Neural cell (in vitro differentiated cells): ENCODE measurements around the gene PRPS1L1. TPM values are rescaled to one million over a fixed set of nuclear protein-coding genes. Genes with fewer than 3 reads are reported as not detected.

ENCODE experiments used
- H2AFZ ChIP-seq: fragments of 200-600, 300-800 bp; sonication (generic), shearing (Covaris generic); 2 replicates; pipeline ENCODE4 v1.6.0; 2014; ENCODE audit warnings: low read depth, mild to moderate bottlenecking, antibody characterized with exemption, low read length, moderate library complexity
- H3F3A ChIP-seq: fragments of 200-600 bp; shearing (Covaris generic); 2 replicates; pipeline ENCODE4 v1.6.1; 2016; ENCODE audit warnings: mild to moderate bottlenecking, moderate library complexity, mixed read lengths, antibody characterized with exemption, low read length; ENCODE audit not compliant: insufficient read depth, poor library complexity, severe bottlenecking
- H3K27ac ChIP-seq: fragments of 200-600, 300-800 bp; sonication (generic), shearing (Covaris generic); 2 replicates; pipeline ENCODE4 v1.5.1; 2014; ENCODE audit warnings: mild to moderate bottlenecking, low read length, moderate library complexity
- H3K27me3 ChIP-seq: fragments of 300-800, 200-600 bp; sonication (generic), shearing (Covaris generic); 2 replicates; pipeline ENCODE4 v1.6.0; 2014; ENCODE audit warnings: mild to moderate bottlenecking, low read depth, low read length, moderate library complexity; ENCODE audit not compliant: insufficient read depth
- H3K36me3 ChIP-seq: fragments of 300-800, 200-600 bp; sonication (generic), shearing (Covaris generic); 2 replicates; pipeline ENCODE4 v1.5.1; 2014; ENCODE audit warnings: mild to moderate bottlenecking, antibody characterized with exemption, low read length, moderate library complexity; ENCODE audit not compliant: insufficient read depth
- H3K4me2 ChIP-seq: fragments of 300-800, 200-600 bp; sonication (generic), shearing (Covaris generic); 2 replicates; pipeline ENCODE4 v1.6.0; 2014; ENCODE audit warnings: mild to moderate bottlenecking, low read length
- H3K4me3 ChIP-seq: fragments of 300-800, 200-600 bp; sonication (generic), shearing (Covaris generic); 2 replicates; pipeline ENCODE4 v1.5.1; 2014; ENCODE audit warnings: mild to moderate bottlenecking, low read length, moderate library complexity
- H3K79me2 ChIP-seq: fragments of 200-600 bp; shearing (Covaris generic); replicated peaks from 2 replicates; pipeline ENCODE4 v1.6.0; 2014; ENCODE audit warnings: mild to moderate bottlenecking, low read length, moderate library complexity; ENCODE audit not compliant: insufficient read depth
- H3K9ac ChIP-seq: fragments of 300-800, 200-600 bp; sonication (generic), shearing (Covaris generic); 2 replicates; pipeline ENCODE4 v1.6.1; 2016; ENCODE audit warnings: mild to moderate bottlenecking, low read length, mixed read lengths
- H3K9me2 ChIP-seq: fragments of 200-600 bp; shearing (Covaris generic); 2 replicates; pipeline ENCODE4 v1.6.1; 2016; ENCODE audit warnings: mild to moderate bottlenecking, low read length, mixed read lengths; ENCODE audit not compliant: insufficient read depth
- H3K9me3 ChIP-seq: fragments of 200-600, 300-800 bp; sonication (generic), shearing (Covaris generic); 2 replicates; pipeline ENCODE4 v1.6.1; 2016; ENCODE audit warnings: mild to moderate bottlenecking, mixed run types, low read length, moderate library complexity, mixed read lengths
- H4K20me1 ChIP-seq: fragments of 200-600 bp; shearing (Covaris generic); 2 replicates; pipeline ENCODE4 v1.6.1; 2016; ENCODE audit warnings: mild to moderate bottlenecking, mixed run types; ENCODE audit not compliant: insufficient read depth
- CTCF ChIP-seq: fragments of 450-650 bp; IDR thresholded peaks from 2 replicates; pipeline ENCODE4 v1.5.1; 2014; ENCODE audit warnings: antibody characterized with exemption, mild to moderate bottlenecking, moderate library complexity; ENCODE audit not compliant: poor library complexity, severe bottlenecking
- EP300 ChIP-seq: fragments of 450-650 bp; conservative IDR thresholded peaks from 2 replicates; pipeline ENCODE4 v1.6.1; 2014; ENCODE audit warnings: antibody characterized with exemption, mild to moderate bottlenecking, moderate library complexity; ENCODE audit not compliant: poor library complexity, severe bottlenecking
- EZH2 ChIP-seq: fragments of 200-600, 300-800 bp; shearing (Covaris generic), sonication (generic); IDR thresholded peaks from 2 replicates; pipeline ENCODE4 v1.6.1; 2014; ENCODE audit warnings: antibody characterized with exemption, low read length, borderline replicate concordance, mild to moderate bottlenecking; ENCODE audit not compliant: insufficient read depth, poor library complexity, severe bottlenecking
- MXI1 ChIP-seq: fragments of 450-650 bp; conservative IDR thresholded peaks from 2 replicates; pipeline ENCODE4 v1.6.1; 2014; ENCODE audit warnings: antibody characterized with exemption, mild to moderate bottlenecking; ENCODE audit not compliant: poor library complexity, severe bottlenecking
- POLR2AphosphoS5 ChIP-seq: IDR thresholded peaks from 2 replicates; pipeline ENCODE4 v1.6.1; 2012
- RAD21 ChIP-seq: fragments of 450-650 bp; conservative IDR thresholded peaks from 2 replicates; pipeline ENCODE4 v1.6.1; 2014; ENCODE audit warnings: antibody characterized with exemption, mild to moderate bottlenecking, moderate library complexity
- REST ChIP-seq: IDR thresholded peaks from 2 replicates; pipeline ENCODE4 v1.6.1; 2012; ENCODE audit warnings: borderline replicate concordance
- SMC3 ChIP-seq: fragments of 450-650 bp; conservative IDR thresholded peaks from 2 replicates; pipeline ENCODE4 v1.6.1; 2014; ENCODE audit warnings: antibody characterized with exemption, mild to moderate bottlenecking, moderate library complexity; ENCODE audit not compliant: poor library complexity
- TAF1 ChIP-seq: IDR thresholded peaks from 2 replicates; pipeline ENCODE4 v1.6.1; 2012; ENCODE audit warnings: low read depth
- polyA plus RNA-seq: library from polyadenylated mRNA; depleted of rRNA; stranded (reverse); fragments of >200 nt; gene quantifications from 2 replicates; pipeline ENCODE4 v1.2.3, GENCODE V29; 2014

The PRPS1L1 gene
- polyA plus RNA-seq, 1 donor from 2014 or later = not detected

GRCh38 chr7:18053177-18053928, 25.7 kb upstream of the PRPS1L1 start:
- TF ChIP-seq SMC3 (no peak), REST (no peak), TAF1 (no peak), CTCF (no peak), EP300 (no peak), POLR2AphosphoS5 (no peak), EZH2 (no peak)
- H3K4me2 ChIP-seq = no peak overlapping the region
- no peaks in the 10 kb centered on the region for H3K79me2 ChIP-seq
- H3K27ac ChIP-seq = no peak overlapping the region
- H3F3A ChIP-seq = no peaks in the 10 kb centered on the region
- no peaks in the 10 kb centered on the region for H3K9me3 ChIP-seq
- no peaks in the 10 kb centered on the region for H3K9me2 ChIP-seq
- no peak overlapping the region for H2AFZ ChIP-seq
- no peak overlapping the region for H3K4me3 ChIP-seq
- H4K20me1 ChIP-seq = no peaks in the 10 kb centered on the region
- H3K36me3 ChIP-seq = no peaks in the 10 kb centered on the region
- no peak overlapping the region for H3K9ac ChIP-seq
- H3K27me3 ChIP-seq = no peaks in the 10 kb centered on the region

GRCh38 chr7:18049262-18049661, 21.6 kb upstream of the PRPS1L1 start:
- Histone ChIP-seq H3K9me3 (no peaks in the 10 kb centered on the region), H2AFZ (no peak overlapping the region), H3K27me3 (no peaks in the 10 kb centered on the region), H3K9me2 (no peaks in the 10 kb centered on the region), H3K27ac (no peak overlapping the region), H3K9ac (no peak overlapping the region), H4K20me1 (no peaks in the 10 kb centered on the region), H3K4me2 (no peak overlapping the region), H3F3A (no peaks in the 10 kb centered on the region), H3K36me3 (no peaks in the 10 kb centered on the region), H3K4me3 (no peak overlapping the region), H3K79me2 (no peaks in the 10 kb centered on the region)
- TF ChIP-seq MXI1 = no peak
- TF ChIP-seq RAD21 = no peak
- no peak for TF ChIP-seq POLR2AphosphoS5
- no peak for TF ChIP-seq CTCF
- TF ChIP-seq EP300 = no peak
- no peak for TF ChIP-seq TAF1
- TF ChIP-seq EZH2 = no peak
- no peak for TF ChIP-seq SMC3
- no peak for TF ChIP-seq REST
